Effector CD8-positive, alpha-beta T cell (primary cell): ENCODE measurements around the gene TAF10.

ENCODE experiments used
- DNase-seq: peaks from one replicate; lab custom pipeline; 2025; lab: John Stamatoyannopoulos, UW
- total RNA-seq, 4 experiments: gene quantifications; one replicate each; lab custom pipeline; 2026; lab: John Stamatoyannopoulos, UW

Gene TAF10
- 14.9 to 21.0 (median 17.7) reads per million in 4 experiments for total RNA-seq

GRCh38 chr11:6612213-6613041 is at the start of gene TAF10:
TAF10 (minus strand) TSS chr11:6612216; CDS start chr11:6612189, 27 bp downstream.
- peak; percentile 91 for DNase-seq

GRCh38 chr11:6660712-6661111 is 48.7 kb upstream of the TAF10 start:
- DNase-seq, result no peak

- DNase-seq, result no peak
Measured at GRCh38 chr11:6658647-6659046, 46.6 kb upstream of the TAF10 start.

- DNase-seq, result no peak
Measured at GRCh38 chr11:6657346-6657745, 45.3 kb upstream of the TAF10 start.

DNA sequence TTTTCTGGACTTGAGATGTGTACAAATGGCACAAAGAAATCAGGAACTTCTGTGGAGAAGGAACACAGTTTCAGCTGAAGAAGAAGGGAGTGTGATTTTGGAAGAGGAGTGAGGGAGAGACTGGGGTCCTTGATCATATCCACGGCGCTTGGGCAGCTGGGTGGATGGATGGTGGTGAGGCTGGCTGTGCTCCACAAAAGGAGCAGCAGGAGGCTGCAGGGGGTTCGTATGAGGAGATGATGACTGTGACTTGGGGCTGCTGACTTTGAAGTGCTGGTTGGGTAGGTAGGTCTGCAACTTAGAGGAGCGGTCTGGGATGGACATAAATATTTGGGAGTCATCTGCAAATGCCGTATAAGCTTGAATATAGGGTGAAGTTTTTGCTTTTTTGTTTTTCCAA is 44.9 kb upstream of the TAF10 start:
- no peak for DNase-seq

DNA sequence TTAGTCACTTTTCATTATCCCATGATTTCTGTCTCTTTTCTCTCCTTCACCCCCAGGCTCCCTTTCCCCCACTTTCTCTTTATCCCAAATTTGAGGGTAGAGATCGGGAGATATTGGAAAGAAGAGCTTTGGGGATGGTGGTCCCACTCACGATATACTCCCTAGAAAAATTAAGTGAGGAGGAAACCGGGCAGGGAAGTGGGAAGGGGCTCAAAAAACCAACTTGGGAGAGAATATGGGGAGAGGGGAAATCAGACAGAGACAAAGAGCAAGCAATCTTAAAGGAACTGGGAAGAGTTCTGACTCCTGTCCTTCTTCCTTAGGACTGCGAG is 44.5 kb upstream of the TAF10 start:
- no peak for DNase-seq

DNA sequence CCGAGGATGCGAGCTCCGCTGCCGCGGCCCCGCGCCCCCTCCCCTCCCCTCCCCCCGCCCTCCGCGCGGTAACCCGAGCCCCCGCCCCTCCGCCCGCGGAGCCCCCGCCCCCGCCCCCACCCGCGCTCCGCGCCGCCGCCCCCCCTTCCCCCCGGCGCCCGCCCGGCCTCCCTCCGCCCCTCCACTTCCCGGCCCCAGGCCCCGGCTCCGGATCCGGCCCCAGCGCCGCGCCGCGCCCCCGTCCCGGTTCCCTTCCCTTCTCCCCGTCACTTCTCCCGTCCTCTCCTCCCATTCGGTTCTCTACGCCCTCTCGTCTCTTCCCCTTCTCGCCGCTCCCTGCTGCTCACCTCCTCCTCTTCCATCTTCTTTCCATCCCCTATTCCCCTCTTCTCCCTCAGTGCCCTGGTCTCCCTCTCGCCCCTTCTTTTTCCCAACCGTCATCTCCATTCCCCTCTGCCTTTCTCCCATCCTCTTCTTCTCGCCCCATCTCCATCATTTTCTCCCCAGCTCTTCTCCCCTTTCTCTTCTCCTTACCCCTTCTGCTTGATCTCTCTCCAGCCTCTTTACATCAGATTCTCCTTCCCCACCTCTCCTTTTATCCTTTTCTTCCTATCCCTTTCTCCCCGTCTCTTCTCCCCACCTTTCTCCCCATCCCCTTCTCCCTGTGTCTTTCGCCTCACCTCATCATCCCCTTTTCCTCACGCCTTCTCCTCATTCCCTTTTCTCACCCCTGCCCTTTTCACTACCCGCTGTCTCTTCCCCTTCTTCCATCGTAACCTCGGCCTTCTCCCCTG is 44.0 kb upstream of the TAF10 start, which contains the start of gene DCHS1:
TSS of gene DCHS1 (minus strand) at position 20 of the 794 bp plus-strand sequence. CDS start 14,196 bp downstream, outside the sequence.
- DNase-seq, result no peak

- peak; percentile 18 for DNase-seq
Measured at GRCh38 chr11:6655020-6655789, 43.2 kb upstream of the TAF10 start.

DNA sequence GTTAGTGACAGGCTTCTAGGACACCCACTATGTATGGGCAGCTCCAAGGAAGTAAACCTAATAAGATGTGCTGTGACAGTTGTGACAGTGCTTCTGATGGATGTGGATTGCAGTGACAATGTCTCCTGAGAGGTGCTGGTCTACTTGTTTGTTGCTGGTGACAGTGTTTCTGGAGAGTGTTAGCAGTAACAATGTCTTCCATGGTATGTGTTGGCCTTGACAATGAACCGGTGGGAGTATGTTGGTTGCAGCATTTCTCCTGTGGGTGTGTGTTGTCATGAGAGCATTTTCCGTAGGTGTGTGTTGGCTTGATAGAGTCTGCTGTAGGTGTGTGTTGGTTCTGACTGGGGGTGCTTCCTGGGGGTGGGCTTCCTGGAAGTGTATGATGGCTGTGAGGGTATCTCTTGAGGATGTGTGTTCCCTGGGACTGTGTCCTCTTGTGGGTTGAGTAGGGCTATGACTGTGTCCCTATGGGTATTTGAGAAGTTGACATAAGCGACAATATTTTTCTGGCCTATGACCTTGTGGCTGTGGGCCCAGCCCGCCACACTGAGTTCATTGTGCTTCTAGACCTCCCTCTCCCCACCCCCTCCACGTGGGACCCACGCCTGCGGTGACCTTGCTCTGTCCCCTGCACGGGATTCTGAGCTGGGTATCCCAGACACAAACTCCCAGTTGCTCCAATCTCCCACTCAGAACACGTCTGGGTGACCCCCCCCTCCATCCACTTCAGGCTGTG is 42.4 kb upstream of the TAF10 start:
- DNase-seq, result no peak

DNA sequence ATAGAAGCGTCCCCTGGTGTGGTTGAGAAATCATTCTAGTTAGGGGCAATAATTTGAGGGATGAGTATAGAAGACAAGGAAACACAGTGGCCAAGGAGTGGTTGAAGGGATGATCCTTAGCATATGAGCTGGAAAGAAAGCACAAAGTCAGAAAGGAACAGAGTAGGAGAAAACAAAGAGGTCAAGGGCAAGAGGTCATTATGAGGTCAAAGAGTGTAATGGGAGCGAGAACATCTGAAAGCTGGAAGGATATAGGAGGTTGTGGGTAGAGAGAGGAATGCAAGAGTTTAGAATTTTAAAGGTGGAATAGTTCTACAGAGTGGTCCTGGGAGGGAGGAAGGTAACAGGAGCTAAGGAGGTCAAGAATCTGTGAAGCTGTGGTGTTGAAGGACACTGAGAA is 41.6 kb upstream of the TAF10 start:
- no peak for DNase-seq

GRCh38 chr11:6653097-6653496 is 41.1 kb upstream of the TAF10 start:
- no peak for DNase-seq

GRCh38 chr11:6652182-6652581 is 40.2 kb upstream of the TAF10 start:
- no peak for DNase-seq

- DNase-seq, result no peak
Measured at GRCh38 chr11:6650980-6651379, 39.0 kb upstream of the TAF10 start.

GRCh38 chr11:6650104-6650503 is 38.1 kb upstream of the TAF10 start:
- no peak for DNase-seq

GRCh38 chr11:6648501-6648900 is 36.5 kb upstream of the TAF10 start:
- DNase-seq, result no peak

DNA sequence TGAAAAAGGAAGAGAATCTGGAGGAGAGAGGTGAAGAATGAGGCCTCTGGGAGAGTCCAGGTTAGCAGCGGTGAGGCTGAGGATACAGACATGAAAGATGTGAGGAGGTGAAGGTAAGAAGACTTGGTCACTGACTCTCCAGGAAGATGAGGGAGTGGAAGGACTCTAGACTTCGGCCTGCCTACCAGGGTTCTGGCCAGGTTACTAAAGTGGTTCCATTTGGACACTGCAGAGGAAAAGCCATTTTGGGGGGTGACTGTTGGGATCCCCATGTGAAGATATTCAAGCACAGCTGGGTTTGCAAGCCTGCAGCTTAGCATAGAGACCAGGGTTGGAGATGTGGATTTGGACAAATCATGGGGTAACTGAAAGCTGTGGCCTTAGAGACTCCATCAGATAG is 35.8 kb upstream of the TAF10 start:
- DNase-seq, result no peak

DNA sequence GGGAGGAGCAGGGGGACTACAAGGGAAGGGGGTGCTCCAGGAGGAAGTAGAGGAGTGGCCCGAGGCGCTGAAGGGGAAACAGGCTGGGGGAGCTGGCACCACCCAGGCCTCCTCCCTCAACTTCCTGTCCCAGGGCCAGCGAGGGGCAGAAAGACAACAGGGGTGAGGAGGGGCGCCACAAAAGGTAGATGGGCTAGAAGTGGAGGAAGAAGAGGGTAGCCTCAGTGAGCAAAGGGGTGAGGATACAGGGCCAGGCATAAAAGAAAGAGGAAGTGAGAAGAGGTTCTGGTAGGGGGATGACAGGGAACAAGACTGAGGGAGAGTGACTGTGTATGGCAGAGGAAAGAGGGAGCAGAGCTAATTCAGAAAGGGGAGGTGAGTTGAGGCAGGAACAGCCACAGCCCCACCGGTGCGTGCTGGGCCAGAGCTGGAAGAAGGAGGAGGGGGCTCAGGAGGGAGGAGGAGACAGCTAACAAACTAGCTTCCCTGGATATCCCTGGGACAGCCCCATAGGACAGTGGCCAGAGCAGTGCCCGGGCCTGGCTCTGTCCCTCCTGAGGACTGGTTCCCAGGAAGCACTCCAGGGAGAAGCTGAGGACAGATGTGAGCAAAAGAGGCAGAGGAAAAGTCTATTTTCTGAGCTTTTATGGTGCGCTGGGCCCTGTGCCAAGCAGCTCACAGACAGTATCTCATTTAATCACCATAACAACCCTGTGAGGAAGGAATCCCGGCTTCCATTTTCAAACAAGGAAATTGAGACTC is 35.1 kb upstream of the TAF10 start:
- DNase-seq, result peak; percentile 14

- DNase-seq, result no peak
Measured at GRCh38 chr11:6646576-6646917, 34.5 kb upstream of the TAF10 start.

DNA sequence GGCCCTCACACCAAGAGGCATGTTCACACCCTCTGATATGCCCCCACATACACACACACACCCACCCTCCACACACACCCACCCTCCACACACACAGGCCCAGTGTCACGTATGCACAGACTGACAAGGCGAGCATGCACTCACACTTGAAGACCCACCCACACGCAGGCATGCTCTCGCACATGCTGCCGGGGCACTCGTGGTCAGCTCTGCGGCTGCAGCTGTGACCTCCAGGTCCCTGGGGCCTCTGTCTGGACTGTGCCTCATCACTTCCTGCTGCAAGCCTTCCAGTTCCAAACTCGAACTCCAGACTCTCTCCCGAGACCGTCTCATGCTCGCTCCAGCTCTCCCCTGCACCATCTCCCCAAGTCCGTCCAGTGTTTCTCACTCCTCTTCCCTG is 34.1 kb upstream of the TAF10 start:
- no peak for DNase-seq

DNA sequence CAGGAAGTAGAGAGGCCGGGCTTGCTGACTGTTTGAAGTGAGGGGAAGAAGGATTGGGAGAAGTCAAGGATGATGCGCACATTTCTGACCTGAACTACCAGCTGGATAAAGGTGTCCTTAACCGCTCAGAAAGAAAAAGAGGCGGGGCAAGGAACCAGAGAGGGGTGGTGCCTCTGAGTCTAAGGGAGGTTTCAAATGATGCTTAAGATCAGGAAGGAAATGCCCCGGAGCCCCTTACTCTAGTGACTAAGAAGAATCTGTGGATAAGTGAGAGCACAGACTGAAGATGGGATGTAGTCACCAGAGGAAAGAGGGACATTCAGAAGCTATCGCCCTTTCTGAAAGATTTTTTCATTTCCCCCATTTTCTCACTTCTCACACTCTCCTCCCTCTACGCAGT is 30.9 kb upstream of the TAF10 start:
- DNase-seq, result no peak
